SK-N-SH (cell line): ENCODE data around the gene OPCML.

Experiments
- EP300 ChIP-seq, 2 experiments: IDR thresholded peaks; 2 replicates each; pipeline versions ENCODE4 v1.4.0 to v1.6.1; 2012; ENCODE audit warnings: borderline replicate concordance in 1 of 2, low read depth in 1 of 2, low read length in 1 of 2
- TAF1 ChIP-seq: IDR thresholded peaks from 2 replicates; pipeline ENCODE4 v1.6.1; 2012; ENCODE audit warnings: low read depth, mild to moderate bottlenecking, low read length, moderate library complexity, borderline replicate concordance
- TF ChIP-seq, protein P1 (sequence below): IDR thresholded peaks from 2 replicates; pipeline ENCODE4 v1.6.1; 2012; ENCODE audit warnings: mild to moderate bottlenecking, low read depth, low read length, moderate library complexity

DNA sequence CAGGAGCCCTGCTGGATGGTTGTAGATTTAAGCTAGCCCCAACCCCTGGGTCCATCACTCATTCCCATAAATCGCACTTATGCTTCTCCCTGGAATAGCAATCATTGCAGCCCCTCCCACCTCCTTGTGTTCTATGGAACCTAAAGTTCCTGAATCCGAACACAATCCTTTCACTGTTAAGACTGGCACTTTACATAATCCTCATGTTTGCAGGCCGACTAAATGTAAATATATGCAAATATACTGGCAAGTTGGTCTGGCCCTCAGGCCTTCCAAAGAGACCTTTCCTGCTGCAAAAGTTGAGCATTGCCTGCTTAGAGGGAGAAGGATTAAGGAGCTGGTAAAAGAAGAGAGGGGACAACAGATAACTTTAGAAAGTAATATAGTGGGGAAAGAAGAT is 892.9 kb downstream of the OPCML start:
- no peak for TF ChIP-seq TAF1
- TF ChIP-seq EP300 (IDR thresholded peaks at IDR 0.05; ENCODE audit: borderline replicate concordance in 1 of 2, low read depth in 1 of 2, low read length in 1 of 2) = no peak
- TF ChIP-seq, protein P1, sequence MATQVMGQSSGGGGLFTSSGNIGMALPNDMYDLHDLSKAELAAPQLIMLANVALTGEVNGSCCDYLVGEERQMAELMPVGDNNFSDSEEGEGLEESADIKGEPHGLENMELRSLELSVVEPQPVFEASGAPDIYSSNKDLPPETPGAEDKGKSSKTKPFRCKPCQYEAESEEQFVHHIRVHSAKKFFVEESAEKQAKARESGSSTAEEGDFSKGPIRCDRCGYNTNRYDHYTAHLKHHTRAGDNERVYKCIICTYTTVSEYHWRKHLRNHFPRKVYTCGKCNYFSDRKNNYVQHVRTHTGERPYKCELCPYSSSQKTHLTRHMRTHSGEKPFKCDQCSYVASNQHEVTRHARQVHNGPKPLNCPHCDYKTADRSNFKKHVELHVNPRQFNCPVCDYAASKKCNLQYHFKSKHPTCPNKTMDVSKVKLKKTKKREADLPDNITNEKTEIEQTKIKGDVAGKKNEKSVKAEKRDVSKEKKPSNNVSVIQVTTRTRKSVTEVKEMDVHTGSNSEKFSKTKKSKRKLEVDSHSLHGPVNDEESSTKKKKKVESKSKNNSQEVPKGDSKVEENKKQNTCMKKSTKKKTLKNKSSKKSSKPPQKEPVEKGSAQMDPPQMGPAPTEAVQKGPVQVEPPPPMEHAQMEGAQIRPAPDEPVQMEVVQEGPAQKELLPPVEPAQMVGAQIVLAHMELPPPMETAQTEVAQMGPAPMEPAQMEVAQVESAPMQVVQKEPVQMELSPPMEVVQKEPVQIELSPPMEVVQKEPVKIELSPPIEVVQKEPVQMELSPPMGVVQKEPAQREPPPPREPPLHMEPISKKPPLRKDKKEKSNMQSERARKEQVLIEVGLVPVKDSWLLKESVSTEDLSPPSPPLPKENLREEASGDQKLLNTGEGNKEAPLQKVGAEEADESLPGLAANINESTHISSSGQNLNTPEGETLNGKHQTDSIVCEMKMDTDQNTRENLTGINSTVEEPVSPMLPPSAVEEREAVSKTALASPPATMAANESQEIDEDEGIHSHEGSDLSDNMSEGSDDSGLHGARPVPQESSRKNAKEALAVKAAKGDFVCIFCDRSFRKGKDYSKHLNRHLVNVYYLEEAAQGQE = no peak
